ENCODE results near the gene MAPK8IP3. TPM values are rescaled to one million over a fixed set of nuclear protein-coding genes. Genes with fewer than 3 reads are reported as not detected.

Gene MAPK8IP3
- 100 to 1,000 TPM; 101 to 108 TPM for total RNA-seq

GRCh38 chr16:1705688-1706385 lies at the start of gene MAPK8IP3:
Gene MAPK8IP3 (plus strand): TSS chr16:1706195. CDS start chr16:1706340, 145 bp downstream.
- POLR2A ChIA-PET: interaction anchor here (0.6 to 0.9 kb wide), 5 partner anchors 11 to 1069 kb away, joined by 3 to 7 read pairs (median 4); partner anchors contain the start of genes JPT2, NUBP2 and SPSB3
- H3K4me3 Mint-ChIP-seq: peak within 1 kb of the TSS; percentile 96
- DNase-seq: peak; percentile 90
- H3K4me1 Mint-ChIP-seq: peaks cover 36% of the 10 kb centered on the region
- H3K27me3 Mint-ChIP-seq: no peaks in the 10 kb centered on the region
- peaks cover 15% of the 10 kb centered on the region for H3K36me3 Mint-ChIP-seq (ENCODE audit: low read depth)
- no peaks in the 10 kb centered on the region for H3K9me3 Mint-ChIP-seq
- CTCF ChIA-PET: interaction anchor here (0.6 to 3.4 kb wide), 64 partner anchors 8 to 1129 kb away, joined by 3 to 20 read pairs (median 3); partner anchors contain the start of genes CRAMP1, EME2, IFT140 and JPT2
- H3K27ac Mint-ChIP-seq: peak within 1 kb of the TSS; percentile 99

- POLR2A ChIA-PET: no interaction called here
- no peak for DNase-seq
- Mint-ChIP-seq H3K9me3 (no peaks in the 10 kb centered on the region), H3K36me3 (ENCODE audit: low read depth) (peaks cover 16% of the 10 kb centered on the region), H3K27ac (no peak overlapping the region), H3K27me3 (no peaks in the 10 kb centered on the region), H3K4me3 (no peak overlapping the region), H3K4me1 (no peaks in the 10 kb centered on the region)
- CTCF ChIA-PET: interaction anchor here (0.6 to 1.3 kb wide), 2 partner anchors 29 to 49 kb away, joined by 3 to 4 read pairs; partner anchors contain the start of gene MAPK8IP3
Observed at GRCh38 chr16:1656808-1657617, 49.0 kb upstream of the MAPK8IP3 start.

GRCh38 chr16:1657841-1658240 lies 48.2 kb upstream of the MAPK8IP3 start:
- Mint-ChIP-seq H3K4me1 (no peaks in the 10 kb centered on the region), H3K4me3 (no peak overlapping the region), H3K36me3 (ENCODE audit: low read depth) (peaks cover 20% of the 10 kb centered on the region), H3K27ac (no peak overlapping the region), H3K27me3 (no peaks in the 10 kb centered on the region), H3K9me3 (no peaks in the 10 kb centered on the region)
- POLR2A ChIA-PET: no interaction called here
- no peak for DNase-seq
- CTCF ChIA-PET: no interaction called here

GRCh38 chr16:1659031-1659430 lies 47.0 kb upstream of the MAPK8IP3 start:
- no peaks in the 10 kb centered on the region for H3K9me3 Mint-ChIP-seq
- ChIA-PET CTCF (interaction anchor here (1.1 kb wide), 1 partner anchor 64 kb away, joined by 3 read pairs; no protein-coding TSS in a partner anchor), POLR2A (no interaction called here)
- no peaks in the 10 kb centered on the region for H3K27me3 Mint-ChIP-seq
- no peak for DNase-seq
- H3K4me1 Mint-ChIP-seq: no peaks in the 10 kb centered on the region
- H3K4me3 Mint-ChIP-seq: no peak overlapping the region
- H3K36me3 Mint-ChIP-seq (ENCODE audit: low read depth): peaks cover 19% of the 10 kb centered on the region
- H3K27ac Mint-ChIP-seq: no peak overlapping the region

GRCh38 chr16:1661826-1662225 lies 44.2 kb upstream of the MAPK8IP3 start:
- ChIA-PET POLR2A (no interaction called here), CTCF (no interaction called here)
- DNase-seq: no peak
- no peaks in the 10 kb centered on the region for H3K27me3 Mint-ChIP-seq
- H3K4me1 Mint-ChIP-seq: no peaks in the 10 kb centered on the region
- peaks cover 19% of the 10 kb centered on the region for H3K36me3 Mint-ChIP-seq (ENCODE audit: low read depth)
- no peak overlapping the region for H3K4me3 Mint-ChIP-seq
- no peaks in the 10 kb centered on the region for H3K9me3 Mint-ChIP-seq
- H3K27ac Mint-ChIP-seq: no peak overlapping the region

GRCh38 chr16:1662543-1662942 lies 43.5 kb upstream of the MAPK8IP3 start:
- ChIA-PET POLR2A (no interaction called here), CTCF (no interaction called here)
- Mint-ChIP-seq H3K4me3 (no peak overlapping the region), H3K9me3 (no peaks in the 10 kb centered on the region), H3K27me3 (no peaks in the 10 kb centered on the region), H3K36me3 (ENCODE audit: low read depth) (peaks cover 17% of the 10 kb centered on the region), H3K4me1 (no peaks in the 10 kb centered on the region), H3K27ac (no peak overlapping the region)
- DNase-seq: no peak

- no peak for DNase-seq
- POLR2A ChIA-PET: interaction anchor here (0.6 kb wide), 1 partner anchor 70 kb away, joined by 3 read pairs; no protein-coding TSS in a partner anchor
- Mint-ChIP-seq H3K36me3 (ENCODE audit: low read depth) (peaks cover 22% of the 10 kb centered on the region), H3K27ac (no peak overlapping the region), H3K9me3 (no peaks in the 10 kb centered on the region), H3K4me1 (no peaks in the 10 kb centered on the region), H3K4me3 (no peak overlapping the region), H3K27me3 (no peaks in the 10 kb centered on the region)
- CTCF ChIA-PET: interaction anchor here (1.7 kb wide), 1 partner anchor 10 kb away, joined by 3 read pairs; no protein-coding TSS in a partner anchor
Observed at GRCh38 chr16:1665829-1666228, 40.2 kb upstream of the MAPK8IP3 start.

- CTCF ChIA-PET: interaction anchor here (1.7 kb wide), 1 partner anchor 9 kb away, joined by 3 read pairs; no protein-coding TSS in a partner anchor
- POLR2A ChIA-PET: no interaction called here
- no peak for DNase-seq
- no peak overlapping the region for H3K4me3 Mint-ChIP-seq
- no peak overlapping the region for H3K27ac Mint-ChIP-seq
- no peaks in the 10 kb centered on the region for H3K9me3 Mint-ChIP-seq
- H3K4me1 Mint-ChIP-seq: no peaks in the 10 kb centered on the region
- H3K36me3 Mint-ChIP-seq (ENCODE audit: low read depth): peaks cover 26% of the 10 kb centered on the region
- no peaks in the 10 kb centered on the region for H3K27me3 Mint-ChIP-seq
Observed at GRCh38 chr16:1666316-1666715, 39.7 kb upstream of the MAPK8IP3 start.

- H3K36me3 Mint-ChIP-seq (ENCODE audit: low read depth): peaks cover 29% of the 10 kb centered on the region
- H3K9me3 Mint-ChIP-seq: no peaks in the 10 kb centered on the region
- CTCF ChIA-PET: interaction anchor here (0.6 to 0.8 kb wide), 2 partner anchors 8 to 230 kb away, joined by 3 read pairs; no protein-coding TSS in a partner anchor
- H3K4me3 Mint-ChIP-seq: no peak overlapping the region
- POLR2A ChIA-PET: no interaction called here
- DNase-seq: no peak
- H3K27me3 Mint-ChIP-seq: no peaks in the 10 kb centered on the region
- no peaks in the 10 kb centered on the region for H3K4me1 Mint-ChIP-seq
- no peak overlapping the region for H3K27ac Mint-ChIP-seq
Observed at GRCh38 chr16:1667271-1667670, 38.7 kb upstream of the MAPK8IP3 start.

GRCh38 chr16:1667916-1668315 lies 38.1 kb upstream of the MAPK8IP3 start:
- DNase-seq: no peak
- H3K27ac Mint-ChIP-seq: no peak overlapping the region
- H3K27me3 Mint-ChIP-seq: no peaks in the 10 kb centered on the region
- CTCF ChIA-PET: interaction anchor here (0.6 to 1.4 kb wide), 3 partner anchors 8 to 230 kb away, joined by 3 to 4 read pairs (median 3); partner anchors contain the start of gene MAPK8IP3
- H3K36me3 Mint-ChIP-seq (ENCODE audit: low read depth): peaks cover 29% of the 10 kb centered on the region
- H3K9me3 Mint-ChIP-seq: no peaks in the 10 kb centered on the region
- no peaks in the 10 kb centered on the region for H3K4me1 Mint-ChIP-seq
- POLR2A ChIA-PET: no interaction called here
- H3K4me3 Mint-ChIP-seq: no peak overlapping the region

- Mint-ChIP-seq H3K27ac (no peak overlapping the region), H3K36me3 (ENCODE audit: low read depth) (peaks cover 35% of the 10 kb centered on the region), H3K4me1 (no peaks in the 10 kb centered on the region), H3K4me3 (no peak overlapping the region), H3K27me3 (no peaks in the 10 kb centered on the region), H3K9me3 (no peaks in the 10 kb centered on the region)
- POLR2A ChIA-PET: no interaction called here
- DNase-seq: no peak
- CTCF ChIA-PET: interaction anchor here (1.4 kb wide), 1 partner anchor 37 kb away, joined by 4 read pairs; the partner anchor contains the start of gene MAPK8IP3
Observed at GRCh38 chr16:1668612-1669319, 37.2 kb upstream of the MAPK8IP3 start.

- CTCF ChIA-PET: no interaction called here
- H3K36me3 Mint-ChIP-seq (ENCODE audit: low read depth): peaks cover 41% of the 10 kb centered on the region
- no peak for DNase-seq
Observed at GRCh38 chr16:1669698-1670097, 36.3 kb upstream of the MAPK8IP3 start.

More at GRCh38 chr16:1669698-1670097, 36.3 kb upstream of the MAPK8IP3 start:
- POLR2A ChIA-PET: no interaction called here
- H3K4me3 Mint-ChIP-seq: no peak overlapping the region
- no peak overlapping the region for H3K27ac Mint-ChIP-seq
- no peaks in the 10 kb centered on the region for H3K27me3 Mint-ChIP-seq
- no peaks in the 10 kb centered on the region for H3K9me3 Mint-ChIP-seq
- H3K4me1 Mint-ChIP-seq: no peaks in the 10 kb centered on the region

Data from activated CD4-positive, alpha-beta T cell treated with anti-CD3 and anti-CD28 coated beads, Interleukin-2, amount 10 ng/mL, durations not matched to agents 7 days and 5 days (primary cell).